ENCODE results near the gene STAT5A. TPM values are rescaled to one million over a fixed set of nuclear protein-coding genes. Genes with fewer than 3 reads are reported as not detected.

STAT5A gene
- total and polyA plus RNA-seq, 9 of the 15 experiments (the other 6 are each of a cell fraction or from before 2014, with no cell fraction given): 79.9 to 415 (median 196) TPM

- TF ChIP-seq PBX2 (CRISPR knock-in tag; IDR thresholded peaks at IDR 0.05; ENCODE audit: low read depth) (no peak), PBX2 (tag; conservative IDR thresholded peaks at IDR 0.05; ENCODE audit: low read depth) (no peak), KDM1A (IDR thresholded peaks at IDR 0.05) (no peak), SMARCA5 (IDR thresholded peaks at IDR 0.05) (no peak)
Measured at GRCh38 chr17:42346481-42346880, 58.2 kb downstream of the STAT5A start (continued).

GRCh38 chr17:42347198-42347597 is 58.9 kb downstream of the STAT5A start:
- no peaks in the 10 kb centered on the region for H3K27me3 ChIP-seq (ENCODE audit: control insufficient read depth in 2 of 2, insufficient read depth in 2 of 2, low read length in 2 of 2)
- H3K9me3 ChIP-seq (replicated peaks; ENCODE audit: control insufficient read depth, insufficient read depth, low read depth, low read length): no peaks in the 10 kb centered on the region
- DNase-seq (ENCODE audit: extremely low read depth in 1 of 4, low spot score in 3 of 4) (no peak), ATAC-seq (no peak), FAIRE-seq (no peak)
- H3K27ac ChIP-seq (ENCODE audit: extremely low read depth, low read depth, low read length): no peak overlapping the region
- POLR2A ChIA-PET: interaction anchor here (0.6 to 1.0 kb wide), 2 partner anchors 11 to 179 kb away, joined by 3 to 4 read pairs; no protein-coding TSS in a partner anchor
- intact Hi-C loops (cut with micrococcal nuclease): no loop called here
- H2AFZ ChIP-seq (ENCODE audit: low read depth, low read length): no peak overlapping the region
- H3K79me2 ChIP-seq (ENCODE audit: control insufficient read depth, insufficient read depth, low read length): peaks cover 15% of the 10 kb centered on the region
- H4K20me1 ChIP-seq (replicated peaks; ENCODE audit: control insufficient read depth, insufficient read depth, low read length): no peaks in the 10 kb centered on the region
- CTCF ChIA-PET (ENCODE audit: low intra/inter-chr PET ratio): no interaction called here
- in situ Hi-C loops (cut with MboI): no loop called here
- BruUV-seq (replicated peaks): no TSS peak
- H3K4me2 ChIP-seq (ENCODE audit: insufficient read depth, low read length): no peak overlapping the region
- H3K4me1 ChIP-seq (replicated peaks in 1 of 2; ENCODE audit: control insufficient read depth in 2 of 2, insufficient read depth in 2 of 2, low read length in 2 of 2): no peaks in the 10 kb centered on the region
- H3K4me3 ChIP-seq: no peak overlapping the region
- peaks cover 50% of the 10 kb centered on the region for H3K36me3 ChIP-seq (ENCODE audit: control insufficient read depth, insufficient read depth, low read length)
- H3K9me1 ChIP-seq (ENCODE audit: control insufficient read depth, insufficient read depth, low read length): peaks cover 3% of the 10 kb centered on the region
- H3K9ac ChIP-seq (ENCODE audit: insufficient read depth in 1 of 2, low read depth in 2 of 2, low read length in 2 of 2): no peak overlapping the region
- TF ChIP-seq KDM1A (IDR thresholded peaks at IDR 0.05): peak; percentile 63 to 64; a peak in 3 of 4 replicates
- peak; percentile 84 for TF ChIP-seq FOSL1 (tag; conservative IDR thresholded peaks at IDR 0.05)
- TF ChIP-seq DNMT1 (IDR thresholded peaks at IDR 0.05): no peak
- TF ChIP-seq MLLT1 (IDR thresholded peaks at IDR 0.05): no peak

Data from K562 (cell line).